Naive thymus-derived CD4-positive, alpha-beta T cell (primary cell): ENCODE measurements around the gene SLIT3. TPM values are rescaled to one million over a fixed set of nuclear protein-coding genes. Genes with fewer than 3 reads are reported as not detected.

ENCODE experiments used
- ATAC-seq: fragments of 150-1000 bp; cut with Tn5 transposase; 2 replicates; pipeline ENCODE4 v1.10.0; 2021; ENCODE audit warnings: mild to moderate bottlenecking, moderate library complexity
- CTCF ChIA-PET: fragments of 350-600 bp; sonication (Branson Sonifier 250); formaldehyde crosslinking; loops from one replicate; lab custom pipeline; 2021; ENCODE audit warnings: antibody characterized with exemption; lab: Charles Lee
- POLR2A ChIA-PET: fragments of 350-600 bp; sonication (Branson Sonifier 250); formaldehyde crosslinking; loops from one replicate; lab custom pipeline; 2021; ENCODE audit warnings: antibody characterized with exemption, inconsistent platforms; lab: Charles Lee
- DNase-seq, 9 donors: peaks; one replicate each; pipeline versions ENCODE4 v3.0.0 to v3.0.0-alpha.2; 2020 to 2022; ENCODE audit warnings: mixed read lengths in 1 of 9
- H3K27ac ChIP-seq: one replicate; pipeline ENCODE4 v1.7.0; 2013; ENCODE audit warnings: mild to moderate bottlenecking, low read depth, low read length, moderate library complexity
- H3K27me3 ChIP-seq, 2 donors: one replicate each; pipeline ENCODE4 v1.7.0; 2013; ENCODE audit warnings: low read length in 2 of 2, mild to moderate bottlenecking in 2 of 2, moderate library complexity in 2 of 2; ENCODE audit not compliant: control insufficient read depth in 2 of 2, insufficient read depth in 2 of 2
- H3K36me3 ChIP-seq, 3 experiments: 1 replicate in 2 of 3; 2 replicates in 1 of 3; pipeline ENCODE4 v1.7.0; 2013; ENCODE audit warnings: low read length in 3 of 3, mild to moderate bottlenecking in 3 of 3, moderate library complexity in 1 of 3; ENCODE audit not compliant: insufficient read depth in 3 of 3, control insufficient read depth in 2 of 3
- H3K4me1 ChIP-seq, 2 donors: one replicate each; pipeline ENCODE4 v1.7.0; 2013; ENCODE audit warnings: low read length in 2 of 2, mild to moderate bottlenecking in 2 of 2, moderate library complexity in 1 of 2; ENCODE audit not compliant: control insufficient read depth in 2 of 2, insufficient read depth in 2 of 2
- H3K4me3 ChIP-seq: 2 replicates; pipeline ENCODE4 v1.7.0; 2013; ENCODE audit warnings: mild to moderate bottlenecking, low read length
- H3K9me3 ChIP-seq, 3 experiments: 1 replicate in 2 of 3; 2 replicates in 1 of 3; pipeline ENCODE4 v1.7.0; 2013; ENCODE audit warnings: low read length in 3 of 3; ENCODE audit not compliant: control insufficient read depth in 2 of 3
- H3K27ac Mint-ChIP-seq, 9 donors: one replicate each; pipeline ENCODE4 v1.8.0; 2020 to 2022; ENCODE audit warnings: mixed read lengths in 9 of 9, mild to moderate bottlenecking in 8 of 9, moderate library complexity in 5 of 9, inconsistent platforms in 2 of 9
- H3K27me3 Mint-ChIP-seq, 5 donors: one replicate each; pipeline ENCODE4 v1.8.0; 2021 to 2022; ENCODE audit warnings: mixed read lengths in 5 of 5, mild to moderate bottlenecking in 1 of 5
- H3K36me3 Mint-ChIP-seq, 5 donors: one replicate each; pipeline ENCODE4 v1.8.0; 2020 to 2022; ENCODE audit warnings: mixed read lengths in 5 of 5, mild to moderate bottlenecking in 3 of 5, inconsistent platforms in 1 of 5
- H3K4me1 Mint-ChIP-seq, 7 donors: one replicate each; pipeline ENCODE4 v1.8.0; 2020 to 2022; ENCODE audit warnings: mixed read lengths in 7 of 7, mild to moderate bottlenecking in 3 of 7, inconsistent platforms in 1 of 7
- H3K4me3 Mint-ChIP-seq, 10 donors: one replicate each; pipeline ENCODE4 v1.8.0; 2020 to 2022; ENCODE audit warnings: mild to moderate bottlenecking in 10 of 10, mixed read lengths in 10 of 10, moderate library complexity in 6 of 10, inconsistent platforms in 2 of 10
- H3K9me3 Mint-ChIP-seq, 11 donors: one replicate each; pipeline ENCODE4 v1.8.0; 2020 to 2022; ENCODE audit warnings: mixed read lengths in 11 of 11, mild to moderate bottlenecking in 4 of 11, inconsistent platforms in 1 of 11, moderate library complexity in 1 of 11
- intact Hi-C, 2 donors: fragments of 100-400 bp; cut with micrococcal nuclease; formaldehyde crosslinking; loops; one replicate each; pipeline ENCODE4 v1.15.1; 2023
- polyA plus RNA-seq, 2 donors: library from polyadenylated mRNA; unstranded; fragments of 300-500 nt; fragmentation: Illumina TruSeq; gene quantifications; one replicate each; pipeline ENCODE4 v1.2.3, GENCODE V29; 2021
- total RNA-seq, 6 experiments: library from RNA in 5 of 6; stranded (reverse) in 5 of 6; gene quantifications; 1 replicate in 5 of 6; 2 replicates in 1 of 6; pipeline ENCODE4 v1.2.3 and lab custom pipeline; 2021 to 2026

SLIT3 gene
- total and polyA plus RNA-seq, 7 experiments from 2014 or later = 0.34 TPM; not detected in 6

DNA sequence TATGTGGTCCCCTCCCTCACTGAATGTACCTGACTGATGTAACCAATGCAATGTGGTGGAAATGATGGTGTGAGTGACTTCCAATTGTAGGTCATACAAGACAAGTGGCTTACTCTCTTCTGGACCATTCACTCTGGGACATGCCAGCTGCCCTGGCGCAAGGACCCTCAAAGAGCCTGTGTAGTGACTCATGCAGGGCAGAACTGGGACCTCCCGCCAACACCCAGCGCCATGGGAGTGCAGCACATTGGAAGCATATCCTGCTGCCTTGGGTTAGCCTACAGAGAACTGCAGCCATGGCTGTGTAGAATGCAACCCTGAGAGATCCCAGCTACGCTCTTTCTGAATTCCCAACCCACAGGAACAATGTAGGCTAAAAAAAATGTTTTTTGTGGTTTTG, 631.8 kb downstream of the SLIT3 start:
- H3K4me3 ChIP-seq = no peak overlapping the region
- ATAC-seq (no peak), DNase-seq (no peak)
- Mint-ChIP-seq H3K27me3 (no peaks in the 10 kb centered on the region), H3K36me3 (no peaks in the 10 kb centered on the region), H3K9me3 (no peaks in the 10 kb centered on the region), H3K4me3 (no peak overlapping the region), H3K27ac (no peak overlapping the region), H3K4me1 (no peaks in the 10 kb centered on the region)
- ChIA-PET CTCF (no interaction called here), POLR2A (no interaction called here)
- intact Hi-C loops = no loop called here
- H3K27me3 ChIP-seq = no peaks in the 10 kb centered on the region
- H3K36me3 ChIP-seq = no peaks in the 10 kb centered on the region
- H3K9me3 ChIP-seq = no peaks in the 10 kb centered on the region
- no peak overlapping the region for H3K27ac ChIP-seq
- H3K4me1 ChIP-seq = no peaks in the 10 kb centered on the region

DNA sequence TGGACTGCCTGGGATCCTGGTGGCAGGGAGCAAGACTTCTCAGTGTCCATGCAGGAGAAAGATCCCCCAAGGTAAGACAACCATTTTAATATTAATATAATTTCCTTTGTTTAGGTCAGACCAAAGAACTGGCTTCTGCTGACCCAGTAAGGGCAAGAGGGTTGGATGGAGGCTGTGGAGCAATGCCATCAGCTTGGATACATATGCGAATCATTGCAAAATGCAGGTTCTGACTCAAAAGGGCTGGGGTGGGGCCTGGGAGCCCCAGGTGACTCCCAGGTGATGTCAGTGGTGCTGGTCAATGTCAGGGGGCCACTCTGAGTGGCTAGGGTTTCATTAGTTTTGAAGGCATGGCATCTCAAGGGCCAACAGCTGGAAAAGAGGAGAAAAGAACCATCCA, 632.9 kb downstream of the SLIT3 start:
- DNase-seq (no peak), ATAC-seq (no peak)
- intact Hi-C loops = no loop called here
- Mint-ChIP-seq H3K27ac (no peak overlapping the region), H3K4me1 (no peaks in the 10 kb centered on the region), H3K36me3 (no peaks in the 10 kb centered on the region), H3K4me3 (no peak overlapping the region), H3K9me3 (no peaks in the 10 kb centered on the region), H3K27me3 (peaks cover 0 to 5% (median 0%) of the 10 kb centered on the region in 5 donors)
- POLR2A ChIA-PET = no interaction called here
- Histone ChIP-seq H3K27me3 (no peaks in the 10 kb centered on the region), H3K4me1 (no peaks in the 10 kb centered on the region), H3K27ac (no peak overlapping the region), H3K9me3 (no peaks in the 10 kb centered on the region), H3K36me3 (no peaks in the 10 kb centered on the region), H3K4me3 (no peak overlapping the region)
- CTCF ChIA-PET = no interaction called here

DNA sequence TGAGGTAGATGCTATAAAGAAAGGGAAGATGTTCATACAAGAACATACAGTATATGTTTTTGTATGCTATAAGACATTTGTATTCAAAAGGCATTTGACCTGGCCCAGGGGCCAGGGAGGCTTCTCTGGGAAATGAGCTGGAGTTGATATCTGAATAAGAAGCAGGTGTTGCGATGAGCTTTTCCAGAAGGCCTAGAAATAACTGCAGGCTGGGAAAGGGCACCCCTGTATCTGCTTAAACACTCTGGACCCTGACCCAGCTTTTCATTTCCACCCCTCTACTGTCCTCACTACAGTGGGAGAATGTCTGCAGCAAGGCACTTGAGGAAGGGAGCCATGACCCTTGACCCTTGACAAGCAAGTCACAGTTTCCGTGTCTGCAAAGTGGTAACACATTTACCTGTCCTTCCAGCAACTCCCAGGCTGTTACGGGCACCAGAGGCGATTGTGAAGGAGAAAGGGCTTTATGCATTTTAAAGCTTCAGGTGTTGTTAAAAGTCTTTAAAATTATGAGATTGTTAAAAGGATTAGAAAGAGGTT, 633.6 kb downstream of the SLIT3 start:
- POLR2A ChIA-PET = no interaction called here
- H3K27ac Mint-ChIP-seq = no peak overlapping the region
- H3K9me3 ChIP-seq = no peaks in the 10 kb centered on the region
- intact Hi-C loops = no loop called here
- no peaks in the 10 kb centered on the region for H3K9me3 Mint-ChIP-seq
- no peak overlapping the region for H3K4me3 ChIP-seq
- no peaks in the 10 kb centered on the region for H3K36me3 ChIP-seq
- H3K27me3 Mint-ChIP-seq = peaks cover 0 to 10% (median 5%) of the 10 kb centered on the region in 5 donors
- ATAC-seq (no peak), DNase-seq (no peak)
- no peaks in the 10 kb centered on the region for H3K4me1 ChIP-seq
- no peaks in the 10 kb centered on the region for H3K36me3 Mint-ChIP-seq
- H3K4me3 Mint-ChIP-seq = no peak overlapping the region
- no peak overlapping the region for H3K27ac ChIP-seq
- no peaks in the 10 kb centered on the region for H3K4me1 Mint-ChIP-seq
- no peaks in the 10 kb centered on the region for H3K27me3 ChIP-seq
- CTCF ChIA-PET = no interaction called here

DNA sequence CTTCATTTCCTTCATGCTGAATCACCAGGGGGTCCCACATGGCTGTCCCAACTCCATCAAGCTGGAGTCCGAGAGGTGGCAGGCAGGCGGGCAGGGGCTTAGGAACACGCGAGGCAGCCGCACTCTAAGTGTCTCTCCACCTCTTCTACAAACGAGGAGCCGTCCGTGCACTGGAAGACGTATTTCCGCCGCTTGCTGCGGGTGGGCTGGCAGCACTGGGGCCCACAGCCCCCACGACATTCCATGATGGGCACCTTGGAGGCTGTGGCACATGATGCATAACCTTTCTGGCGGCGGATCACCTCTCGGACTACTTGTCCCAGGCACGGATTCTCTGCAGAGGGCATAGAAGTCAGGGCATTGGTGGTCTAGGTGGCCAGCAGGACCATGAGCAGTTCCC, 634.6 kb downstream of the SLIT3 start:
- no peaks in the 10 kb centered on the region for H3K36me3 Mint-ChIP-seq
- no peak for DNase-seq
- Histone ChIP-seq H3K27ac (no peak overlapping the region), H3K4me1 (no peaks in the 10 kb centered on the region), H3K36me3 (no peaks in the 10 kb centered on the region), H3K9me3 (no peaks in the 10 kb centered on the region), H3K4me3 (no peak overlapping the region), H3K27me3 (no peaks in the 10 kb centered on the region)
- no peak overlapping the region for H3K4me3 Mint-ChIP-seq
- no peaks in the 10 kb centered on the region for H3K4me1 Mint-ChIP-seq
- H3K9me3 Mint-ChIP-seq = no peaks in the 10 kb centered on the region
- H3K27me3 Mint-ChIP-seq = peaks cover 0 to 13% (median 5%) of the 10 kb centered on the region in 5 donors
- ChIA-PET CTCF (no interaction called here), POLR2A (no interaction called here)
- no peak overlapping the region for H3K27ac Mint-ChIP-seq
- no peak for ATAC-seq
- intact Hi-C loops = no loop called here

DNA sequence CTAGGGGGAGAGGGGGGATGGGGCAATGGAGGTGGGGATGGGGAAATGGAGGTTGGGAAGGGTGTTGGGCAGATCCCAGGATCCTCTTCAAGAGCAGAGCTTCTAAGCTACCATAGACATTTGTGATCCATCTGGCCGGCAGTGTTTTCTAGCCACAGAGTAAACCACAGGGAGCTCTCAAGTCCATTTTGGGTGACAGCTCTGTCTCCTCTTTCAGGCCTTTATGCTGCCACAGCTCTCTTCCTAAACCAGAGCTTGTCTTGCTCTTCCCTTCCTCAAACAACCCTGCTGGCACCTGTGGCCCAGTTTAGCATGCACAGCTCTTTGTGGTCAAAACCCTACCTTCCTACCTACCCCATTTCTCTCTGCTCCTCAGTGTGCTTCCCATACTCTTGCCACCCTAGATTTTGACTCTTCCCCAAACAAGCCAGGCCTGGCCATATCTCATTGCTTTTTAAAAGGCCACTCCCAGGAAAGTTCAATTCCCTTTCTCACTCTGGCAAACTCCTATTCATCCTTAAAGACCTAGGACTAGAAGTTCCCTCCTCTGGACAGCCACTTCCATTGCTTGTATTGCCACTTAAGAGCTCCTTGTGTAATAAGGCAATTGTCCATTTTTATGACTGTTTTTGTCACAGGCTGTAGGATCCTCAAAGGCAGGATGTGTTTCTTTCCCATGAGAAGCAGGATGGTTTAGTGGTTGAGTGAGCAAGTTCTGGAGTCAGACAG, 637.5 kb downstream of the SLIT3 start:
- no peak overlapping the region for H3K4me3 ChIP-seq
- H3K27ac ChIP-seq = no peak overlapping the region
- no peaks in the 10 kb centered on the region for H3K4me1 ChIP-seq
- no peaks in the 10 kb centered on the region for H3K27me3 ChIP-seq
- ATAC-seq (no peak), DNase-seq (no peak)
- no peaks in the 10 kb centered on the region for H3K9me3 Mint-ChIP-seq
- H3K27me3 Mint-ChIP-seq = peaks cover 0 to 13% (median 5%) of the 10 kb centered on the region in 5 donors
- ChIA-PET POLR2A (no interaction called here), CTCF (no interaction called here)
- no peaks in the 10 kb centered on the region for H3K4me1 Mint-ChIP-seq
- H3K27ac Mint-ChIP-seq = no peak overlapping the region
- intact Hi-C loops = no loop called here
- no peak overlapping the region for H3K4me3 Mint-ChIP-seq
- no peaks in the 10 kb centered on the region for H3K36me3 Mint-ChIP-seq
- no peaks in the 10 kb centered on the region for H3K36me3 ChIP-seq
- no peaks in the 10 kb centered on the region for H3K9me3 ChIP-seq

DNA sequence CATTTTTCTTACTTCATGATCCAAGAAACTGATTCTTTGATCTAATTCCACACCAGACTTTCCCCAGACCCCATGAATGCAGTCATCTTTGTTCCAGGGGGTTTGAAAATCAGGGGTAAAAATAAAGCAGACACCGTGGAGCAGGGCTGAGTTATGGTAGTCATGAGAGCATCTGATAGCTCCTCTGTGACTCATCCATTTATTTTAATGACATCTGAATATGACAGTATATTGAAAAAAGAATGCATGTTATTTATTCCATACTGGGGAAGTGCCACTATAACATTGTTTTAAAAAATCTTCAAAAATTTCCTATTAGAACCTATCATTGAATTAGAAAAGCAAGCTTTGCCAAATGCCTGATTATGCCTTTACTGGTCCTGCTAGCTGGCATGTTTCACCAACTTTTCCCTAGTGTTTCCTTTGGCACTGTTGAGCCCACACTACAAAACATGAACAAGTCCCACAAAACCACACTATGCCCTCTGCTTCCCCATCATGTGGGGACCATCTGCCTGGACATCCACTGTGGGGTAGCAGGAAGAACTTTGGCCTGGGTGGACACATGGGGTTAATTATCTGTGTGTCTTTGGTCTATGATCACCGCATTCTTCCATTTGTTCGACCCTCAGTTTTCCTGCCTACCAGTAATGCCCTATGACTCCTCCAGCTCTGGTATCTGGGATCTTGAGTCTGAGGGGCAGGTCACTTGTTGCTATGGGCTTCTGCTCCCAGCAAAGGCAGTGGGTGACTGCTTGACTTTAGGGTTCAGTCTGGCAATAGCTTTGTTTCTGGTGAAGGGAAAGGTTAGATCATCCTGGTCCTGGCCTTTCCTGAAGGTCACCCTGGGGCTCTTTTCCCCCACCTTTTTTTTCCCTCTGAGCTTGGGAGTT, 639.1 kb downstream of the SLIT3 start:
- no peak overlapping the region for H3K4me3 ChIP-seq
- ATAC-seq = no peak

More for the DNA sequence above, 639.1 kb downstream of the SLIT3 start:
- Histone ChIP-seq H3K27me3 (no peaks in the 10 kb centered on the region), H3K4me1 (no peaks in the 10 kb centered on the region), H3K36me3 (no peaks in the 10 kb centered on the region), H3K27ac (no peak overlapping the region), H3K9me3 (no peaks in the 10 kb centered on the region)
- no peaks in the 10 kb centered on the region for H3K36me3 Mint-ChIP-seq
- no peaks in the 10 kb centered on the region for H3K4me1 Mint-ChIP-seq
- no peaks in the 10 kb centered on the region for H3K9me3 Mint-ChIP-seq
- peaks cover 0 to 13% (median 5%) of the 10 kb centered on the region in 5 donors for H3K27me3 Mint-ChIP-seq
- no peak overlapping the region for H3K27ac Mint-ChIP-seq
- DNase-seq = no peak
- CTCF ChIA-PET = no interaction called here
- intact Hi-C loops = no loop called here
- POLR2A ChIA-PET = no interaction called here
- H3K4me3 Mint-ChIP-seq = no peak overlapping the region
